NCI-H2029 (cell line): ENCODE measurements around the gene BANK1.

ENCODE experiments used
- DNase-seq: peaks from one replicate; lab custom pipeline; 2025; lab: John Stamatoyannopoulos, UW

Gene BANK1

DNA sequence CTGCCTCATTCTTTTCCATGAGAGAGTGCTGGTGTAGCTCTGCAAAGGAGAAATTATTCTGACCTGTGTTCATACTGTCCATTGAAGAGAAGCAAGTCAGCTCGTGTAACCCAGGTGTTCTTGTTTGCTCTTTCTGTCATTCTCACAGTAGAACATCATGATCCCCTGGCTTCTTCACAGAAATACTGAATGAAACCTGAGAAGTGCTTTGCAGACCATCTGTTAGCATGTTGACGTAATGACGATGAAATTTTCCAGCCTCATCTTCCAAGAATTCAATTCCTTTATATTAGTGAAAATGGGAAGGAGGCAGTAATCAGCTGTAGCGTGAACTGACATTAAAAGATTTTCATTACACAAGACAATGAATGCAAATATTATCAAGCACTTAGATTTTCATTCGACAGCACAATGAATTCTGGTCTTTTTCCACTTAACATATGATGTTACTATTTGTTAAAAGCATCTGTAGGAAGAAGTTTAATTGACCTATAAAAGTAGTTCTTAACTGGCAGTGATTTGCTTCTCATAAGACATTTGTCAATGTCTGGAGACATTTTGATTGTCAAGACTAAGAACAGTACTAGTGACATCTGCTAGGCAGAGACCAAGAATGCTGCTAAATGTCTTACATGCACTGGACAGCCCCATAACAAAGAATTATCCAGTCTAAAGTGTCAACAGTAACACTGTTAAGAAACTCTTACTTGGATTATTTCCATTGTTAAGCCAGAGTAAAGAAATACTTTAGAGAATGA, 246.3 kb downstream of the BANK1 start:
- DNase-seq: peak; percentile 66

GRCh38 chr4:102037566-102037965, 247.0 kb downstream of the BANK1 start:
- no peak for DNase-seq

DNA sequence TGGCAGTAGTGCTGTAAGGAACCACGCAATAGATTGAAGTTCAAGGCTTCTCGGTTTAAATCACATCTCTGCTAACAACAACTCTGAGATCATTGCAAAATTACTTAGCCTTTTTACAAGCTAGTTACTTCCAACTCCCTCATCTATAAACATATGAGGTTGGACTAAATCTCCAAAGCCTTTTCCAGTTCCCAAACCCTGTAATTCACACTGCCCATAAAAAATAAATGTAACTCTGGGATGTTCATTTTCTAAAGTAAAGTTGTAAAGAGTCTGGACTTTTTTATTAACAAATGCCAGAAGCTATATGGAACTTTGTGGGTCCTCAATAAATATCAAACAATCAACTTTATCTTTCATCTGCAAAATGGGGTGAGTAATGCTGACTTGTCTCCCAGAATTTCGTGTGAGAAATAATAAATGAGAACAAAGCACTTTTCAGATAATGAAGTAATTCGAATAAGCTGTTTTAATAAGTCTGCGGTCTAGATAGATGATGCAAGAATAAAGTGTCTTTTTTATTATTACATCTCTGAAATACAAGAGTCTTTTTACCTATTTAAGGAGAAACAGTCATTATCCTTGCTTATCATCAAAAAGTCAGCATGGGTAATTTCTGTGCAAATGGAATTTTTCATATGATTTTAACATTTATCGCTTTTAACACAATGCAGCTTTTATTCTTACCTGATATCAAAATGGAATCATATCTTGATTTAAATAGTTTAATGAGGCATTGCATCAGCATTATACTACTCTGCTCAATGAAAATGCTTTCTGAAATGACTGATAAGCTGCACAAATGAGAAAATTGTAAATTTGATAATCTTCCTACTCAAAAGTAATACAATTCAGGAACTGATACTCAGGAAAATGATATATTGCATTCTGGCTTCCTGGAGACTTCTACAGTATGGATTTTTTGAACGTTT, 252.6 kb downstream of the BANK1 start:
- DNase-seq: no peak

DNA sequence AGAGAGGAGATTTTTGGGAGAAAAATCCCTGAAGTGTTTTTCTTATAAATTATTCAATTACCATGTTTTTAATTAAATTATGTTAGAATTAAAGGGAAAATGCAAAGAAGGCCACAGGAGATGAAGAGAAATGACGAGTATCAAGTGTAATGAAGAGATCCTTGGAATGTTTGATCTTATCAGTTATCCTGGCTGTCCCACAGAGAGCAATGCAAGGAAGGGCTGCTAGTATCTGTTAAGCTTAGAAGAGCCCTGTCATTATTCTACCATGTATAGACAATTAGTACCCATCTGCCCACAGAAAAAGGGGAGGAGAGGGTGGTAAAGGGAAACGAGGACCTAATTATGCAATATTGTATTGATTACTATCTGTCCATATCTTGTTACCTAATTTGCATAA, 257.1 kb downstream of the BANK1 start:
- no peak for DNase-seq

- no peak for DNase-seq
Measured at GRCh38 chr4:102055805-102056204, 265.3 kb downstream of the BANK1 start.

- DNase-seq: no peak
Measured at GRCh38 chr4:102057122-102057521, 266.6 kb downstream of the BANK1 start.

DNA sequence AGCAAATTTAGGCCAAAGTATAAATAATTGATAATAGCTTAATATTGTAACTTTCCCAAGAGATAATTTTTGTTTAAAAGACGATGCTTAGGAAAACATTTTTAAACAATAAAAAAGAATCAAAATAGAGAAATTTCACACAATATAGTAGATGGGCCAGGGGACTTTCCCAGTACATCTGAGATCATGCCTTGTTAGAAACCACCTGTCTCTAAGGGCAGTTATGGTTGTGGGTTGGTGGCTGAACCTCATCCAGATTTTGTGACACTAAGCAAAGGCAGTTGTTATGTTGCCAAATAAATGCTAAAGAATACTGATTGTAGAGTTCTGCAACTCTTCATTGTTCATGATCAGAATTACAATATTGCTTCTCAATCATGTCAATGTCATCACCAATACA, 270.6 kb downstream of the BANK1 start:
- DNase-seq: no peak

DNA sequence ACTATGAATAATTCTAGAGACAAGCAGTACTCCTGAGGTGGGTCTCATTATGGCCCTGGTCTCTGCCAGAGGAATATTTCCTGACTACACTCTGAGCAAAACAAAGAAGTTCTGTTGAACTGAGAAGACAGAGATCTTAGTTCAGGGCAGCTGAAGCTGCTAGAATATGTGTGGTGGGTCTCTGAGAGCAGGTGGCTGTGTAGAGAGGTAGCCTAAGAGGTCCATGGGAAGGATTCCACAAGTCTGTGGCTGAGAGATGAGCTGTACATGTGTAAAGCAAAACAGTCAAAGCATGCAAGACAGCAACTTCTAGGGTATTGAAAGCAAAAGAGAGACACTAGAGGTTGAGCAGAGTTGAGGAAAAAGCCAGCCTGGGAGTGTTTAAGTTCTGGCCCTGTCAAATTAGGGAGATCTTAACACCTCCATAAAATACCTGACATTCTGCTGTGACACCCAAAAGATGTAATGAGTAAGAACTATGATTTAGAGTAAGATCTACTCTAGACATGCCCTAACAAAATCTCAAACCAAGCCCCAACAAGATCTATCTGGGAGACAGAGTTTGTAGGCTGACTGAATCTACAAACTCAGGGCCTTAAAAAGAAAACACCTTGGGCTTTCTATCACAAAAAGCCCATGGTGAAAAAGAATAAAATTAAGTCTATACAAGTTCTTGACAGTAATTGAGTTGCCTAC, 274.4 kb downstream of the BANK1 start:
- no peak for DNase-seq

- no peak for DNase-seq
Measured at GRCh38 chr4:102076622-102077021, 286.1 kb downstream of the BANK1 start.

GRCh38 chr4:102080184-102080583, 289.7 kb downstream of the BANK1 start:
- no peak for DNase-seq

DNA sequence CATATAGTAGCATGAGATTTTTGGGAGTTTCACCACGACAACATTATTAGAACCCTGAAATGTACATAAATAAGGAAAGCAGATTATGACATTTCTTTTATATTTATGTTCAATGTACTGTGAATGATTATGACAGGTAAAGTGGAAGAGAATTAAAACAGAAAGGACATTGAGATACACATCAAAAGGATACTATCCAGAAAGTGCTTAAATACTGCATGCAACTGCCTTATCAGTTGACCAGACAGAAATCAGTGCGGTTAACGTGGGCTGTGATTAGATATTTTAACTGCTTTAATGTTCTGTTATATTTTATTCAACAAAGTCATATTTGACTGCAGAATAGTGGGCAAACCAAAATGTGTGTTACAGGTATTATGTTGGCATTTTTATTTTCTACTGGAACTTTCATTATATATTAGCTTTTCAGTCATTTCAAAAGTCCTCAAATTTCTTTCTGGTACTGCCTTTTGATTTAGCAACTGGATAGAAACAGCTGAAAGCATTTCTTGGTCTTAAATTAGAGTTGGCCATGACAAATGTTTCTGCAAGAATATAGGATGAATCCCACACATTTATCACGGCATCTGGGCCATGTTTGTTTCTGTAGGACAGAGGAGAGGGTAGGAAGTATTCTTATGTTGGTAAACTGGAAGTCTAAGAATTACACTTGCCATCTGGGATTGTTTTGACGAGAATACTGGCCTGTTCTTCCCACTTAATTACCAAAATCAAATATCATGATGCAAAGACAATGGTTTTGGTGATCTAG, 299.5 kb downstream of the BANK1 start:
- no peak for DNase-seq

GRCh38 chr4:102091656-102092055, 301.1 kb downstream of the BANK1 start:
- DNase-seq: no peak

GRCh38 chr4:102094481-102094880, 304.0 kb downstream of the BANK1 start:
- DNase-seq: no peak

DNA sequence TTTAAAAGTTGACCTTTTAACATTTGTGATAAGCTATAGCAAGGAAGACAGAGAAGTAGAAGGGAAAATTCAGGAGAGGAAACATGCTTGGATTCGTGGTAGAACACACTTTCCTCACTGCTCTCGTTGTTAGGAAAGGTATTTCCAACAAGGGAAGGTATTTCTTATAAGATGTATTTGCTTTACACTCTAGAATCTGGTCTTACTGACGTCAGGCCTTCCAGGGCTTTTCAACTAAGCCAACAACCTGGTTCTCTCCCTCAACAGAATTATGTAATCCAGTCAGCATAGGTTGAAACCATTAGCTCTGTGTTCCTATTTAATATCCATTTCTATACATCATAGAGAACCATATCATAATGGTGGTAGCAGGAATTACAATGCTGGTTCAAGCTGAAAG, 312.8 kb downstream of the BANK1 start:
- DNase-seq: no peak

DNA sequence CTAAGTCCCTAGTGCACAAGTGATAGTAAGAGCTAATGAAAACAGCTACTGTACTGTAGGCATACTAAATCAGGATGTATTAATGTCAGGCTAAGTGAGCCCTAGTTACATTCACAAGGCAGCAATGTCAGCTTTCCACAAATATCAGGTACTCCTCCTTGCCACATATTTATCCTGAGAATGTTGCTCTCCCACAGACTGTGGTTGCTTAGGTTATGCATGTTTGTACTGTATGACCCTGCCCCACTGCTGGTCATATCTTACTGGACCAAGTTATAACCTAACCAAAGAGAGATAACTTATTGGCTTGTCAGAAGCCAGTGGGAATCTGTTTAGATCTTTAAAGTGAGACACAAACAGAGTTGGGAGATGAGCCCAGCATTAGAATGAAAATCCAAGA, 313.7 kb downstream of the BANK1 start:
- no peak for DNase-seq

DNA sequence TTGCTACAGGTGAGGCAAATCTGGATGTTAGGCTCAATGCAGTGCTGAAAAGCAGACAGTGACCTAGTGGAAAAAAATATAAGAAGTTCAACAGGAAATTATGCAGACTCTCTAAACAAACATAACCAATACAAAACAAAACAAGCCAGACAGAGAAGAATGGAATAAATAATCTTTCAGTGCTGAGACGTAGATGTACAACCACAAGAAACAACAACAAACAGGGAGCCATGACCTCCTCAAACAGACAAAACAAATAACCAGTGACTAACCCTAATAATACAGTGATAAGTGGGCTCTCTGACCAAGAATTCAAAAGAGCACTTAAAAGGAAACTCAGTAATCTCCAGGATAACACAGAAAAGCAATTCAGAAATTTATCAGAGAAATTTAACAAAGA, 315.5 kb downstream of the BANK1 start:
- DNase-seq: no peak

DNA sequence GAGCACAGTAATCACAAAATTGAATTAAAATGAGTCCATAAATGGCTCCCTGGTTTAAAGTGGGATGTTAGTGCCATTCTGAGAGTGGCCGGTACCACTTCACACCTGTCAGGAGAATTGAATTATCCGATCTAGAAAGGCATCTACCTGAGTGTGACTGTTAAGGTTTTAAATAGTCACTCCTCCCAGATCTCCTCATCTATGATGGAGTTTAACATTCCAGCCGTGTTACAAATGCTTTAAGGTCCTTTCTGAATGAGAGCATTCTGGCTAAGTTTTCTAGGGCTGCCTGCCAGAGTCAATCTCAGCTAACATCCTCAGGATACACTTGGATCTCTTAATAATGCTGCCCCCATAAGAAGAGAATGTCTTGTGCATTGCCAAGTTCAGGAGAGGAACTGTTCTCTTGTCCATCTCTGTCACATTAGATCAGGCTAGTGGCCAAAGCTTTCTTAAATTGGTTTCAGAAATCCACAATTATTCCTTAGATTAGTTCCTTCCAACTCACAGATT, 323.6 kb downstream of the BANK1 start:
- DNase-seq: no peak

DNA sequence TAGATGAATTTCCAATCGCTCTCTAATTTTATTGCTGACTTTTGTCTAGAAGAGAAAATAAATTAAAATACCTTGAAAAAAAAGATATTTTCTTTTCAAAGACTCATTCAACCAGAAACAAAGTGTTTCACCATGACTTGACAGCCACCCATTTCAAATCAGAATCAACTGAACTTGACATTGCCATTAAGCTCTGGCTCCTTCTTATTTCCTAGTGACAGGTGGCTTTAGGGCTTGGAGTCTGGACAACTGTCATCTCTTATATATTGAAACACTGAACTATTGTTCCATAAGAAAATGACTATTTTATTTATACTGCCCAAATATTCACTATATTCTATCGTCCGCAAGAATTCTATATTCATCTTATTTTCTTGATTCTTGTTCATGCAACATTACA, 325.6 kb downstream of the BANK1 start:
- DNase-seq: no peak

- no peak for DNase-seq
Measured at GRCh38 chr4:102120846-102121245, 330.3 kb downstream of the BANK1 start.
